ENCODE measurements around the gene GRIK4.

Gene GRIK4

GRCh38 chr11:120630122-120630521 is 118.6 kb downstream of the GRIK4 start:
- no peak for DNase-seq (ENCODE audit: low spot score in 2 of 2)
- Histone ChIP-seq H3K27me3 (ENCODE audit: low read depth) (no peaks in the 10 kb centered on the region), H3K4me3 (no peak overlapping the region), H3K9me3 (no peaks in the 10 kb centered on the region), H3K36me3 (replicated peaks) (no peaks in the 10 kb centered on the region), H3K4me1 (no peaks in the 10 kb centered on the region)
- in situ Hi-C loops (cut with MboI; ENCODE audit: low sequenced_read_pairs) = no loop called here

GRCh38 chr11:120632579-120632978 is 121.0 kb downstream of the GRIK4 start:
- in situ Hi-C loops (cut with MboI; ENCODE audit: low sequenced_read_pairs) = no loop called here
- no peaks in the 10 kb centered on the region for H3K9me3 ChIP-seq
- DNase-seq (ENCODE audit: low spot score in 2 of 2) = no peak
- H3K27me3 ChIP-seq (ENCODE audit: low read depth) = no peaks in the 10 kb centered on the region
- H3K4me3 ChIP-seq = no peak overlapping the region
- no peaks in the 10 kb centered on the region for H3K4me1 ChIP-seq
- H3K36me3 ChIP-seq (replicated peaks) = no peaks in the 10 kb centered on the region

GRCh38 chr11:120633616-120634393 is 122.3 kb downstream of the GRIK4 start:
- no peaks in the 10 kb centered on the region for H3K36me3 ChIP-seq (replicated peaks)
- H3K9me3 ChIP-seq = no peaks in the 10 kb centered on the region
- H3K4me1 ChIP-seq = no peaks in the 10 kb centered on the region
- in situ Hi-C loops (cut with MboI; ENCODE audit: low sequenced_read_pairs) = no loop called here
- no peak for DNase-seq (ENCODE audit: low spot score in 2 of 2)
- no peak overlapping the region for H3K4me3 ChIP-seq
- H3K27me3 ChIP-seq (ENCODE audit: low read depth) = no peaks in the 10 kb centered on the region

- Histone ChIP-seq H3K9me3 (no peaks in the 10 kb centered on the region), H3K4me1 (no peaks in the 10 kb centered on the region), H3K4me3 (no peak overlapping the region), H3K36me3 (replicated peaks) (no peaks in the 10 kb centered on the region), H3K27me3 (ENCODE audit: low read depth) (no peaks in the 10 kb centered on the region)
- DNase-seq (ENCODE audit: low spot score in 2 of 2) = no peak
- in situ Hi-C loops (cut with MboI; ENCODE audit: low sequenced_read_pairs) = no loop called here
Measured at GRCh38 chr11:120634706-120635105, 123.2 kb downstream of the GRIK4 start.

- no peak for DNase-seq (ENCODE audit: low spot score in 2 of 2)
- H3K36me3 ChIP-seq (replicated peaks) = no peaks in the 10 kb centered on the region
- no peaks in the 10 kb centered on the region for H3K9me3 ChIP-seq
- in situ Hi-C loops (cut with MboI; ENCODE audit: low sequenced_read_pairs) = no loop called here
- no peaks in the 10 kb centered on the region for H3K4me1 ChIP-seq
- H3K27me3 ChIP-seq (ENCODE audit: low read depth) = no peaks in the 10 kb centered on the region
- no peak overlapping the region for H3K4me3 ChIP-seq
Measured at GRCh38 chr11:120635136-120635810, 123.7 kb downstream of the GRIK4 start.

- DNase-seq (ENCODE audit: low spot score in 2 of 2) = no peak
- H3K9me3 ChIP-seq = no peaks in the 10 kb centered on the region
- in situ Hi-C loops (cut with MboI; ENCODE audit: low sequenced_read_pairs) = no loop called here
- no peaks in the 10 kb centered on the region for H3K36me3 ChIP-seq (replicated peaks)
- no peaks in the 10 kb centered on the region for H3K4me1 ChIP-seq
- H3K4me3 ChIP-seq = no peak overlapping the region
- H3K27me3 ChIP-seq (ENCODE audit: low read depth) = no peaks in the 10 kb centered on the region
Measured at GRCh38 chr11:120637131-120637530, 125.6 kb downstream of the GRIK4 start.

- H3K27me3 ChIP-seq (ENCODE audit: low read depth) = no peaks in the 10 kb centered on the region
- in situ Hi-C loops (cut with MboI; ENCODE audit: low sequenced_read_pairs) = no loop called here
Measured at GRCh38 chr11:120642196-120642894, 130.8 kb downstream of the GRIK4 start.

GRCh38 chr11:120643284-120643683 is 131.7 kb downstream of the GRIK4 start:
- in situ Hi-C loops (cut with MboI; ENCODE audit: low sequenced_read_pairs) = no loop called here
- H3K27me3 ChIP-seq (ENCODE audit: low read depth) = no peaks in the 10 kb centered on the region
- H3K4me3 ChIP-seq = no peak overlapping the region
- H3K4me1 ChIP-seq = no peaks in the 10 kb centered on the region
- no peaks in the 10 kb centered on the region for H3K9me3 ChIP-seq
- no peak for DNase-seq (ENCODE audit: low spot score in 2 of 2)
- H3K36me3 ChIP-seq (replicated peaks) = no peaks in the 10 kb centered on the region

More at GRCh38 chr11:120642196-120642894, 130.8 kb downstream of the GRIK4 start:
- Histone ChIP-seq H3K4me3 (no peak overlapping the region), H3K4me1 (no peaks in the 10 kb centered on the region), H3K9me3 (no peaks in the 10 kb centered on the region), H3K36me3 (replicated peaks) (no peaks in the 10 kb centered on the region)
- no peak for DNase-seq (ENCODE audit: low spot score in 2 of 2)

- Histone ChIP-seq H3K36me3 (replicated peaks) (no peaks in the 10 kb centered on the region), H3K4me3 (no peak overlapping the region), H3K4me1 (no peaks in the 10 kb centered on the region), H3K27me3 (ENCODE audit: low read depth) (no peaks in the 10 kb centered on the region), H3K9me3 (no peaks in the 10 kb centered on the region)
- DNase-seq (ENCODE audit: low spot score in 2 of 2) = no peak
- in situ Hi-C loops (cut with MboI; ENCODE audit: low sequenced_read_pairs) = no loop called here
Measured at GRCh38 chr11:120645639-120646038, 134.1 kb downstream of the GRIK4 start.

- in situ Hi-C loops (cut with MboI; ENCODE audit: low sequenced_read_pairs) = no loop called here
- Histone ChIP-seq H3K36me3 (replicated peaks) (no peaks in the 10 kb centered on the region), H3K27me3 (ENCODE audit: low read depth) (no peaks in the 10 kb centered on the region), H3K9me3 (no peaks in the 10 kb centered on the region), H3K4me1 (no peaks in the 10 kb centered on the region), H3K4me3 (no peak overlapping the region)
- DNase-seq (ENCODE audit: low spot score in 2 of 2) = no peak
Measured at GRCh38 chr11:120646206-120646605, 134.7 kb downstream of the GRIK4 start.

GRCh38 chr11:120647681-120648080 is 136.1 kb downstream of the GRIK4 start:
- in situ Hi-C loops (cut with MboI; ENCODE audit: low sequenced_read_pairs) = no loop called here
- H3K27me3 ChIP-seq (ENCODE audit: low read depth) = no peaks in the 10 kb centered on the region
- DNase-seq (ENCODE audit: low spot score in 2 of 2) = no peak

GRCh38 chr11:120648771-120649170 is 137.2 kb downstream of the GRIK4 start:
- in situ Hi-C loops (cut with MboI; ENCODE audit: low sequenced_read_pairs) = no loop called here
- Histone ChIP-seq H3K9me3 (no peaks in the 10 kb centered on the region), H3K36me3 (replicated peaks) (no peaks in the 10 kb centered on the region), H3K4me3 (no peak overlapping the region), H3K4me1 (no peaks in the 10 kb centered on the region), H3K27me3 (ENCODE audit: low read depth) (no peaks in the 10 kb centered on the region)
- no peak for DNase-seq (ENCODE audit: low spot score in 2 of 2)

More at GRCh38 chr11:120647681-120648080, 136.1 kb downstream of the GRIK4 start:
- no peaks in the 10 kb centered on the region for H3K9me3 ChIP-seq
- no peaks in the 10 kb centered on the region for H3K4me1 ChIP-seq
- H3K36me3 ChIP-seq (replicated peaks) = no peaks in the 10 kb centered on the region
- H3K4me3 ChIP-seq = no peak overlapping the region

- Histone ChIP-seq H3K36me3 (replicated peaks) (no peaks in the 10 kb centered on the region), H3K4me1 (no peaks in the 10 kb centered on the region), H3K27me3 (ENCODE audit: low read depth) (no peaks in the 10 kb centered on the region), H3K4me3 (no peak overlapping the region), H3K9me3 (no peaks in the 10 kb centered on the region)
- in situ Hi-C loops (cut with MboI; ENCODE audit: low sequenced_read_pairs) = no loop called here
- no peak for DNase-seq (ENCODE audit: low spot score in 2 of 2)
Measured at GRCh38 chr11:120649316-120649715, 137.8 kb downstream of the GRIK4 start.

GRCh38 chr11:120651396-120651795 is 139.8 kb downstream of the GRIK4 start:
- no peak for DNase-seq (ENCODE audit: low spot score in 2 of 2)
- in situ Hi-C loops (cut with MboI; ENCODE audit: low sequenced_read_pairs) = no loop called here
- H3K27me3 ChIP-seq (ENCODE audit: low read depth) = no peaks in the 10 kb centered on the region

More at GRCh38 chr11:120651396-120651795, 139.8 kb downstream of the GRIK4 start:
- Histone ChIP-seq H3K36me3 (replicated peaks) (no peaks in the 10 kb centered on the region), H3K4me1 (no peaks in the 10 kb centered on the region), H3K4me3 (no peak overlapping the region), H3K9me3 (no peaks in the 10 kb centered on the region)
